Eye (tissue), 1 donor: ENCODE measurements around the gene GDPGP1.
"Not testable (repeated sequence)": the region's sequence is repeated elsewhere in the genome, so short reads cannot be mapped to it uniquely, and the experiment has no call there.

Experiments used
- DNase-seq: peaks from one replicate; pipeline ENCODE4 v3.0.0-alpha.2; 2015

The GDPGP1 gene, protein sequence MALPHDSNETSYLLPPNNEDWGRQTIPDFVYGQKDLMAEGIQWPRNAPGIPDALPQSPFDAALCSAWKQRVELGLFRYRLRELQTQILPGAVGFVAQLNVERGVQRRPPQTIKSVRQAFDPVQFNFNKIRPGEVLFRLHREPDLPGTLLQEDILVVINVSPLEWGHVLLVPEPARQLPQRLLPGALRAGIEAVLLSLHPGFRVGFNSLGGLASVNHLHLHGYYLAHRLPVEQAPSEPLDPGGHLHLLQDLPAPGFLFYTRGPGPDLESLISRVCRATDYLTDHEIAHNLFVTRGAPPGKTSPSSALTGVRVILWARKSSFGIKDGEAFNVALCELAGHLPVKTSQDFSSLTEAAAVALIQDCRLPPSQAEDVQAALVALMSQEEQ

GRCh38 chr15:90234096-90234988 lies at the start of gene GDPGP1:
Gene GDPGP1 (plus strand): TSS chr15:90234209. CDS start chr15:90240909, 6,700 bp downstream.
- DNase-seq: peak; percentile 97

DNA sequence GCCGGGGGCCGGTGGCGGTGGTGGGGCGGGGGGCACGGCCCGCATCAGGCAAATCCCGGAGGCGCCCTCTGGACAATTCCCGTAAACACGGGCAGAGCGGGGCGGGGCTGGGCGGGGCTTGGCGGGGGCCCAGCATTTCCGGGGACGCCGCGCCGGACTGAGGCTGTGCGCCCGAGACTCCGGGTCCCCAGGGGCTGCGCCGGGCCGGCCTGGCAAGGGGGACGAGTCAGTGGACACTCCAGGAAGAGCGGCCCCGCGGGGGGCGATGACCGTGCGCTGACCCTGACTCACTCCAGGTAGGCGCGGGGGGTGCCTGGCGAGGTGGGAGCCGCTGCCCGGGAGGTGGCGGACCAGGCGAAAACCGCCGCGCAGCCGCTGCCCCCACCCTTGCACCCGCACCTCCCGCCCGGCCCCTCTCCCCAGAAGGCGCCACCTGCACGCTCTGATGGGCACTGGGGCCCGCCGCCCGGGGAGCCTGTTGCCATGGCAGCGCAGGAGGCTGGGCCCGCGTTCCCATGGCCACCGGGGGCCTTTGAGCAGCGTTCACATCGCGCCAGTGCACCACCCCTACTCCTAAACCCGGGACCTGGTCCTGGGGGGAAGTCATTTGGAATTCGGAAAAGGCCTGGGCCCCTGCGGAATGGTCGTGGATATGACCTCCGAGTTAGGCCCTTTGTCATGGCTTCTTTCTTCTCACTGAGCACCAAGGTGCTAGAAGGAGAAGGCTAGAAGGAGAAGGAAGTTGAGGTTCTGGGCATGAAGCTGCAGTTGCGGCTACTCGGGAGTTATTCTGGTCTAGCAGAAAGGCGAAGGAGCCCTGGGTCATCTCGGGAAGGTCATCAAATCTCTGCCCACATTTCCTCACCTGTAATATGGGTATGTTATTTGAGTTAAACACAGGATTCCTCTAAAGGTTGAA lies 49.0 kb upstream of the GDPGP1 start:
- peak; percentile 90 for DNase-seq

DNA sequence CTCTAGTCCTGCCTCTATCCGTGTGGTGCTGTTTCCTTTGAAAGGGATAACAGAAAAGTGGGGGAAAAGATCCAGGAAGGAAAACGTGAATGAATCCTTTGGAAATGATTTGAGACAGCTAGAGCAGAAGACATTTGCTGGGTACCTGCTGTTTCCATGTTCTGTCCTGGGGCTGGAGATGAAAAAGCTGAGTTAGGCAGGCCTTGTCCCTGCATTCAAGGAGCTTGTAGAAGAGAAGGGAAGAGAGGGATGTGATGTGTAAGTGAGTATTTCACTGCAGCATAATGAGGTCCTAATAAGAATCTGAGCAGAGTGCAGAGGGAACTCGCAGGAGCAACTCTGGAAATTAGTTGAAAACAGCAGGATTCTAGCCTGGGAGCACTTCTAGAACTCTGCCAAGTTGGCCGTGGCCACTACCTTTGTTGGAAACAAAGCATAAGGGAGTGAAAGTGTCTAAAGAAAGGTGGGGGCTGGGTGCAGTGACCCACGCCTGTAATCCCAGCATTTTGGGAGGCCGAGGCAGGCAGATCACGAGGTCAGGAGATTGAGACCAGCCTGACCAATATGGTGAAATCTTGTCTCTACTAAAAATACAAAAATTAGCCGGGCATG lies 46.6 kb upstream of the GDPGP1 start:
- no peak for DNase-seq

GRCh38 chr15:90188065-90188464 lies 45.9 kb upstream of the GDPGP1 start:
- DNase-seq: not testable (repeated sequence)

DNA sequence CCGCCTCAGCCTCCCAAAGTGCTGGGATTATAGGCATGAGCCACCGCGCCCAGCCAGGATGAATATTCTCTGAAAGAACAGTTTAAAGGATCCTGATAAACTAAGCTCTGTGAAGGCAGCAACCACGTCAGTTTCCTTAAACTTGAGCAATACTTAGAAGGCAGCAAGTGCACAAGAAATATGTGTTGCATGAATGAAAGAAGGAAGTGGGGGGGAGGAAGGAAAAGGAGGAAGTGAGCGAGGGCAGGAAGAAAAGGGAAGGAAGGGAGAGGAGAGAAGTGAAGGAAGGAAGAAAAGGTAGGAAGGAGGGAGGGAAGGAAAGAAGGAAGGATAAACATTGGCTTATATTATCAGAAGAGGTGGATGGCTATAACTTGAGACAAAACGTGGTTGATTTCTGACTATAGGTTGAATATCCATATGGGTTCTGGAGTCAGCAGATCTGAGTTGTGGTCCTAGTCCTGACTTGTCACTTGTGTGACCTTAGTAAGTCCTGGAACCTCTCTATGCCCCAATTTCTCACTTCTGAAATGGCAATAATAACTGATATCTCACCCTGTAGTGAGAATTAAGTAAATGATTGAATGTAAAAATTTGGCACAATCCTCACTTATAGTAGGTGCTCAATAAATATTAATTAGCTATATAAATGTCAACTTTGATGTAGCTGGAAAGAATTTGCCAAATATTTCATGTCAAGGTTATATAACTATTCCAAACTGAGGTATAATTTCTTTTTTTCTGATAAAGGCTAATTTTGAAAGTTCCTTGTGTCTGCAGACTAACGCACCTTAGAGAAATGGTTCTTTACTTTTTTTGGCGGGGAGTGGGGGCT lies 44.9 kb upstream of the GDPGP1 start:
- no peak for DNase-seq

- DNase-seq: no peak
These were observed 44.1 kb upstream of the GDPGP1 start for GRCh38 chr15:90189781-90190467.

DNA sequence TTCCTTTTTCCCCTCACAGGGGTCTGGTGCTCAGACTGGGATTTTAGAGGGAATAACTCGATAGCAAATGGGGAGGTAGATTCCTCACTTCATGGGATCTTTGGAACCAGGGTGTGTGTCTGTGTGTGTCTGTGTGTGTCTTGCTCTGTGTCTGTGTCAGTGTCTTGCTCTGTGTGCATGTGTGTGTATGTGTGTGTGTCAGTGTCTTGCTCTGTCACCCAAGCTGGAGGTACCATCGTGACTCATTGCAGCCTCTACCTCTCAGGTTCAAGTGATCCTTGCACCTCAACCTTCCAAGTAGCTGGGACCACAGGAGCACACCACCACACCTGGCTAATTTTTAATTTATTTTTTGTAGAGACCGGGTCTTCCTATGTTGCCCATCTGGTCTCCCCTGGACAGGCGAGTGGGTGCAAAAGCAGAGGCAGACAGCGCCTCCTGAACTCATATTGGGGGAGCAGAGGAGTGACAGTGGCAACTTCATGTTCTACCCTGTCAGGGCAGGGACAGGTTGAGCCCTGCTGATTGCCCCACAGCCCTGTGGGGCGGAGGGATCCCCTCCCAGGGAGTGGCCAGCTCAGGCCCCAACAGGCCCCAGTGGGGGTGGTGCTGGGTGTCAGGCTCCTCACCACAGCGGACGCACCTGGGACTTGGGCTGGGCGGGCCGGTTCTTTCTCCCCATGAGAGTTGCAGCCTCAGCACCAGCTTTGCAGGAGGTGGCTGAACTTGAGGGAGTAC lies 43.2 kb upstream of the GDPGP1 start:
- DNase-seq: no peak

GRCh38 chr15:90191344-90191687 lies 42.7 kb upstream of the GDPGP1 start:
- no peak for DNase-seq

GRCh38 chr15:90191794-90192509 lies 42.1 kb upstream of the GDPGP1 start:
- peak; percentile 80 for DNase-seq

GRCh38 chr15:90192961-90193786 lies 40.8 kb upstream of the GDPGP1 start:
- no peak for DNase-seq

- no peak for DNase-seq
These were observed 39.4 kb upstream of the GDPGP1 start for GRCh38 chr15:90194655-90195054.

GRCh38 chr15:90200534-90201129 lies 33.4 kb upstream of the GDPGP1 start:
- no peak for DNase-seq

GRCh38 chr15:90201130-90201943 lies 32.7 kb upstream of the GDPGP1 start, which contains the start of gene SEMA4B:
Gene SEMA4B (plus strand): TSS chr15:90201330. CDS start chr15:90201579, 249 bp downstream.
- DNase-seq: peak; percentile 93

DNA sequence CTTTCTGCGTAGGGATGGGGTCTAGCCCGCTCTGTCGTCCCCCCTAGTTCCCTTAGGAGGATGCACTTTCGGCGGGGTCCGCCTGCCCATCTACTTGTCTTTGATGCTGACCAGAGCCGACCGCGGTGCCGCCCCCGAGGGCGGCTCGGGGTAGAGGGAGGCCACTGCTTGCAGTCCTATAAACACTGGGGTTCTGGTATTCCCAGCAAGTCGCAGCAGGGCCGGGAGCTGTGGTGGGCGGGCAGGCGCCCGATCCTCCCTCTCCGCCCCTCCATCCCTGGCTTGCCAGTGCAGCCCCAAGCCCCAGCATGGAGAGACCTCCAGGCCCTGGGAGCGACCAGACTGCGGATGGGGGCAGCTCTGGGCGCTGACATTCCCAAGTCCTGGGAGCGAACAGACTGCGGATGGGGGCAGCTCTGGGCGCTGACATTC lies 32.0 kb upstream of the GDPGP1 start:
- no peak for DNase-seq

DNA sequence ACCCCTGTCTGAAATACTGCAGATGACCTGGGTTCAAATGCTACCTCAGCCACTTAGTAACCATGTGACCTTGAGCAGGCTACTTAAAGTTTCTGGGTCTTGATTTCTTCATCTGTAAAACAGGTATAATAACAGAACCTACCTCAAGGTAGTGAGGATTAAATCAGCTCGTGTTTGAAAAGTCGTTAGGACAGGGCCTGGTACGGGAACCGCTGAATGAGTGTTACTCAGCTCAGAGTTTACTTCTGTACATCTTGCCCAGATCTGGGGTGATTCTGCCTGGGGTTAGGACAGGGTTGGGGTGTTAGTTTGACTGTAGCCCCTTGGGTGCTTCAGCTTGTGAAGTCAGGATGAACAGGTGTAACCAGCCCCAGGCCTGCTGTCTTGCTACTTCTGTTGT lies 31.1 kb upstream of the GDPGP1 start:
- no peak for DNase-seq

- no peak for DNase-seq
These were observed 30.5 kb upstream of the GDPGP1 start for GRCh38 chr15:90203473-90203872.

- DNase-seq: peak; percentile 62
These were observed 30.1 kb upstream of the GDPGP1 start for GRCh38 chr15:90203922-90204321.
